Activated CD4-positive, alpha-beta T cell treated with anti-CD3 and anti-CD28 coated beads for 36 hours (primary cell): Measurements from ENCODE around the gene SDK2. TPM values are rescaled to one million over a fixed set of nuclear protein-coding genes. Genes with fewer than 3 reads are reported as not detected.

Experiments
- ATAC-seq: fragments of 200-7000 bp; cut with Tn5 transposase; one replicate; pipeline ENCODE4 v1.10.0; 2021; ENCODE audit warnings: mild to moderate bottlenecking, moderate library complexity
- CTCF ChIA-PET: fragments of 350-600 bp; sonication (Branson Sonifier 250); formaldehyde crosslinking; loops from one replicate; lab custom pipeline; 2021; ENCODE audit warnings: antibody characterized with exemption; lab: Charles Lee
- POLR2A ChIA-PET: fragments of 350-600 bp; sonication (Branson Sonifier 250); formaldehyde crosslinking; loops from one replicate; lab custom pipeline; 2021; ENCODE audit warnings: antibody characterized with exemption, inconsistent platforms; lab: Charles Lee
- DNase-seq: peaks from one replicate; pipeline ENCODE4 v3.0.0-alpha.2; 2020
- H3K27ac Mint-ChIP-seq: one replicate; pipeline ENCODE4 v1.8.0; 2021; ENCODE audit warnings: mixed read lengths
- H3K27me3 Mint-ChIP-seq: one replicate; pipeline ENCODE4 v1.8.0; 2021; ENCODE audit warnings: mixed read lengths
- H3K36me3 Mint-ChIP-seq: one replicate; pipeline ENCODE4 v1.8.0; 2021; ENCODE audit warnings: low read depth, mixed read lengths
- H3K4me1 Mint-ChIP-seq: one replicate; pipeline ENCODE4 v1.8.0; 2021; ENCODE audit warnings: mixed read lengths
- H3K4me3 Mint-ChIP-seq: one replicate; pipeline ENCODE4 v1.8.0; 2021; ENCODE audit warnings: mild to moderate bottlenecking, moderate library complexity, mixed read lengths
- H3K9me3 Mint-ChIP-seq: one replicate; pipeline ENCODE4 v1.8.0; 2021; ENCODE audit warnings: low read depth, mixed read lengths
- intact Hi-C, 2 experiments: fragments of 100-400 bp; cut with DNase I in 1 of 2; cut with micrococcal nuclease in 1 of 2; formaldehyde crosslinking; loops; one replicate each; pipeline versions ENCODE4 v1.14.2 to v1.15.1; 2022 to 2024; cut with DNase I, micrococcal nuclease
- total RNA-seq, 2 experiments: library from RNA; stranded (reverse); gene quantifications; one replicate each; pipeline ENCODE4 v1.2.3, GENCODE V29; 2021

Gene SDK2
- total RNA-seq, 2 experiments from 2014 or later = 0.23 to 0.27 TPM

GRCh38 chr17:73605444-73605843 is 38.8 kb downstream of the SDK2 start:
- Mint-ChIP-seq H3K27me3 (no peaks in the 10 kb centered on the region), H3K4me3 (no peak overlapping the region), H3K27ac (no peak overlapping the region), H3K4me1 (no peaks in the 10 kb centered on the region), H3K36me3 (no peaks in the 10 kb centered on the region), H3K9me3 (no peaks in the 10 kb centered on the region)
- ATAC-seq = no peak
- no peak for DNase-seq
- POLR2A ChIA-PET = no interaction called here
- CTCF ChIA-PET = no interaction called here
- intact Hi-C loops = no loop called here

DNA sequence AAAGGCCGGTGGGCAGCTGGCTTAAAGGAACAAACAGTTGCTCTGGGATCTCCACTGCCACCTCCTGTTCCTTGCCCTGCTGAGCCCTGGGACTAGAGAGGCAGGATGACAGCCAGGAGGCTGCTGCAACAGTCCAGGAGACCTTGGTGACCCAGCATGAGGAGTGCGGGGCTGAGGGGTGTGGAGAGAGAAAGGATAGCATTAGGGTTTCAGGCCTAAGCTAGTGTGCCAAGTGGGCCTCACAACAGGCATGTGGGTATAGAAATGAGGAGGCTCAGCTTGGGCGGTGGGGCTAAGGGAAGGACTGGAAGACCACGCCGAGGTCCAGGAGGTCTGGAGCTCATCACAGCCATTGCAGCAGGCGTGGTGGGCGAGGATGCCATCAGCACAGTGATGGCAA is 39.8 kb downstream of the SDK2 start:
- H3K4me3 Mint-ChIP-seq = no peak overlapping the region
- H3K36me3 Mint-ChIP-seq = no peaks in the 10 kb centered on the region
- no peaks in the 10 kb centered on the region for H3K4me1 Mint-ChIP-seq
- CTCF ChIA-PET = no interaction called here
- intact Hi-C loops = no loop called here
- POLR2A ChIA-PET = no interaction called here
- H3K27me3 Mint-ChIP-seq = no peaks in the 10 kb centered on the region
- DNase-seq (no peak), ATAC-seq (no peak)
- no peak overlapping the region for H3K27ac Mint-ChIP-seq
- H3K9me3 Mint-ChIP-seq = no peaks in the 10 kb centered on the region

- no peak for DNase-seq
Measured at GRCh38 chr17:73603971-73604370, 40.3 kb downstream of the SDK2 start.

DNA sequence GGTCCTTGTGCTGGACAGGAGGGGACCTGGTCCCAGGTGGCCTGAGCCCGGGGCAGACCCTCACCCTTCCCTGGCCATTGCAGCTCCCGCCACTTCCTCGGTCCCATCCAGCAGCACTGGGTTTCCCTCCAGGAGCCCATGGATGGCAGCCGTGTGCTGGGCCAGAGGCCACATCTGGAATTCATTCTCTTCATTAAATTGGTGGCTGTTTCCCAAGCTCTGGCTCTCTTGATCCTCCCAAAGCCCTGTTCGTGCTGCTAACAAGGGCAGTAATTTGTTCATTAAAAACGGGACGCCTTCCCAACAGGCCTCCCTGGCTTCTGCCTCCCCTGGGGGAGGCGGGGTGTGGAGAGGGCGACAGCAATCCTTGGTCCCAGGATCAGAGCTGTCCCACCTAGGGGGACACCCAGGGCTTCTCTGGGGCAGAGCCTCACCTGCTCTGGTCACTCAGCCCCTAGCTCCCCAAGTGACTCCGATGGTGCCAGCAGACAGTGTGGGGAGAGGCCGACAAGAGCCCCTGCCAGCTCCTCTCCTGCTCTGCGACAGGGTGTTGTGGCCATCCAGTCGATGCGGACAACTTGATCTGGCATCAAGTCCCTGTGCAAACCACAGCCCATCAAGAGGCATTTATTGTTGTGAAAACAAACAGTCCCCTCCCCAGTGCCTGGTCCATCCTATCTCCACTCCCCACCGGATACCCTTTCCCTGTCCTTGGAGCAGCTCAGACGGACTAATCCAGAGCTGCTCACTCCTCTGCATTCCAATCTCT is 44.0 kb downstream of the SDK2 start:
- Mint-ChIP-seq H3K36me3 (no peaks in the 10 kb centered on the region), H3K4me1 (peaks cover 2% of the 10 kb centered on the region), H3K9me3 (no peaks in the 10 kb centered on the region), H3K27ac (no peak overlapping the region), H3K4me3 (no peak overlapping the region), H3K27me3 (no peaks in the 10 kb centered on the region)
- POLR2A ChIA-PET = no interaction called here
- ATAC-seq = no peak
- CTCF ChIA-PET = no interaction called here
- intact Hi-C loops = no loop called here
- DNase-seq = no peak

More at GRCh38 chr17:73603971-73604370, 40.3 kb downstream of the SDK2 start:
- ATAC-seq = no peak
- no peak overlapping the region for H3K27ac Mint-ChIP-seq
- ChIA-PET CTCF (no interaction called here), POLR2A (no interaction called here)
- H3K4me3 Mint-ChIP-seq = no peak overlapping the region
- H3K4me1 Mint-ChIP-seq = no peaks in the 10 kb centered on the region
- H3K9me3 Mint-ChIP-seq = no peaks in the 10 kb centered on the region
- intact Hi-C loops = no loop called here
- H3K27me3 Mint-ChIP-seq = no peaks in the 10 kb centered on the region
- H3K36me3 Mint-ChIP-seq = no peaks in the 10 kb centered on the region

DNA sequence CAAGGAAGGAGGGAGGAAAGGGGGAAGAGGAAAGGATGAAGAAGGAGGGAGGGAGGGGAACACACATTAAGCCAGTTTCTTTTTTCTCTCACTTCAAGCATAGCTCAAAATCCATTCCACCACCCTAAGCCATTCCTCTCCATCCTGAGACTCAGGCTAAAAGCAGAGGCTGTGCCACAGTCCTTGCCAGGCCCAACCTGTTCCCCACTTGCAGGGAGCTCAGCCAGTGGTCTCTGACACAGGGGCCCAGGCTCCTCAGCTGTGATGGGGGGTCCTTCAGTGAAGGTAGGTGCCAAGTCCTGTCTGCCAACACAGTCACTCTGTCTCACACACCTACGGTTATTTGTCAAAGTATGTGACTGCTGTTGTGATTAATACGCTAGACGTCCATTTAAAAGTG is 44.6 kb downstream of the SDK2 start:
- POLR2A ChIA-PET = no interaction called here

DNA sequence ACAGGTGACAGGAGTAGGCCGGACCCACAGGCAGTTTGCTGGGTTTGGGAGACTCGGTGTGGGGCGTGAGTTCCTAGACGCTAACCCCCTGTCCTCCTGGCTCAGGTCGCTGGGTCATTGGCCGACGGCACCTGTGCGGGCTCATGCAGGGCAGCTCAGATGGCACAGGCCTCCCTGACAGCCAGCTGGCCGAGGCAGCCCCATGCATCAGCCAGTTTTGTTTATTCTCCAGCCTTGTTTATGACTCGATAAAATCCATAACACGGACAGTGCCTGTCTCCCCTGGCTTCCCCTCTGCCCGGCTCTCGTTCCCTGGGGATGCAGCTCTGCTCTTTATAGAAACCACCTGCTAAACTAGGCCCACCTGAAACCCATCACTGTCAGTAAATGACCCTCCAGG is 46.0 kb downstream of the SDK2 start:
- intact Hi-C loops = no loop called here
- no peak overlapping the region for H3K4me3 Mint-ChIP-seq
- ChIA-PET CTCF (interaction anchor here (0.6 kb wide), 1 partner anchor 29 kb away, joined by 3 read pairs; no protein-coding TSS in a partner anchor), POLR2A (no interaction called here)
- no peaks in the 10 kb centered on the region for H3K27me3 Mint-ChIP-seq
- DNase-seq = no peak
- ATAC-seq = no peak
- H3K36me3 Mint-ChIP-seq = no peaks in the 10 kb centered on the region
- H3K9me3 Mint-ChIP-seq = no peaks in the 10 kb centered on the region
- peaks cover 21% of the 10 kb centered on the region for H3K4me1 Mint-ChIP-seq
- no peak overlapping the region for H3K27ac Mint-ChIP-seq

More for the DNA sequence above, 44.6 kb downstream of the SDK2 start:
- DNase-seq (no peak), ATAC-seq (no peak)
- CTCF ChIA-PET = no interaction called here
- no peaks in the 10 kb centered on the region for H3K9me3 Mint-ChIP-seq
- no peaks in the 10 kb centered on the region for H3K36me3 Mint-ChIP-seq
- no peaks in the 10 kb centered on the region for H3K27me3 Mint-ChIP-seq
- no peak overlapping the region for H3K4me3 Mint-ChIP-seq
- H3K4me1 Mint-ChIP-seq = peaks cover 7% of the 10 kb centered on the region
- intact Hi-C loops = no loop called here
- no peak overlapping the region for H3K27ac Mint-ChIP-seq

DNA sequence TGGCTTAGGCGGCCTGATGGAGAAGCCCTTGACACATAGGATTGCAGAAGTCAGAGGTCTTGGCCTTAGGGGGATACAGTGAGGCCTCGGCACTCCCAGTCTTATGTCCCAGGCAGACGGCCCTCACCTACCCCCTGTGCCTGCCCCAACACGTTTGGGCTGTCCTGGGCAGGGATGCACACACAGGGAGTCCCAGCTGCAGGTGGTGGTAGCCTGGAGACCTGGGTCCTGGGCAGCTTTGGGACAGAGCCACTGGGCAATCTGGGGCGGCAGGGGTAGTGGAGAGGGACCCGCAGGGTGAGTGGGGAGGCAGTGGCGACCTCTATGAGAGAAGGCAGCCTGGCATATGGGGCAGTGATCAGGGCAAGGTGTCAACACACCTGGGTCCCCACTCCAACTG is 48.3 kb downstream of the SDK2 start:
- ChIA-PET CTCF (interaction anchor here (0.6 to 0.7 kb wide), 3 partner anchors 15 to 55 kb away, joined by 3 read pairs; no protein-coding TSS in a partner anchor), POLR2A (no interaction called here)
- ATAC-seq (no peak), DNase-seq (no peak)
- intact Hi-C loops = loop anchor here in 1 of 2 experiments (1.0 kb wide), 1 partner anchor 114 kb away; no protein-coding TSS in a partner anchor
- Mint-ChIP-seq H3K36me3 (no peaks in the 10 kb centered on the region), H3K27me3 (no peaks in the 10 kb centered on the region), H3K9me3 (no peaks in the 10 kb centered on the region), H3K27ac (no peak overlapping the region), H3K4me1 (peaks cover 43% of the 10 kb centered on the region), H3K4me3 (no peak overlapping the region)

DNA sequence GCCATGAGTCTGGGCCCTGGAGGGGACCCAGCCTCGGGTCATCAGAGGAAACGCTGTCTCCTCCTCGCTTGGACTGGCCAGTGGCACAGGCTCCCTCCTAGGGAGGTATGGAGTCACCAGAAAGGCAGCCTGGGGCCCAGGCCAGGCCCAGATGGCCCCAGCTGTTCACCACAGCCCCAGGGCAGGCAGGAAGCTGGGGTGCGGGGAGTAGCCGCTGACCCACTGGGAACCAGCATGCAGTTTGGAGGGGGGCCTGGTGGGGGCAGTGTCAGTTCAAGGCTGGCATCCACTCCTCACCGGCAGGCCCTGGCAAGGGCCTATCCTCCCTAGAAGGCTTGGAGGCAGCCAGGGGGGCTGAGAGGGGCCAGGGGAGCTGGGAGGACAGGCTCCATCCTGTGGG is 48.8 kb downstream of the SDK2 start:
- Mint-ChIP-seq H3K9me3 (no peaks in the 10 kb centered on the region), H3K27ac (no peak overlapping the region), H3K36me3 (no peaks in the 10 kb centered on the region), H3K4me3 (no peak overlapping the region), H3K4me1 (peaks cover 45% of the 10 kb centered on the region), H3K27me3 (no peaks in the 10 kb centered on the region)
- peak; percentile 70 for DNase-seq
- ATAC-seq = peak; percentile 36
- POLR2A ChIA-PET = no interaction called here
- intact Hi-C loops = loop anchor here in 1 of 2 experiments (1.0 kb wide), 1 partner anchor 115 kb away; no protein-coding TSS in a partner anchor
- CTCF ChIA-PET = no interaction called here

DNA sequence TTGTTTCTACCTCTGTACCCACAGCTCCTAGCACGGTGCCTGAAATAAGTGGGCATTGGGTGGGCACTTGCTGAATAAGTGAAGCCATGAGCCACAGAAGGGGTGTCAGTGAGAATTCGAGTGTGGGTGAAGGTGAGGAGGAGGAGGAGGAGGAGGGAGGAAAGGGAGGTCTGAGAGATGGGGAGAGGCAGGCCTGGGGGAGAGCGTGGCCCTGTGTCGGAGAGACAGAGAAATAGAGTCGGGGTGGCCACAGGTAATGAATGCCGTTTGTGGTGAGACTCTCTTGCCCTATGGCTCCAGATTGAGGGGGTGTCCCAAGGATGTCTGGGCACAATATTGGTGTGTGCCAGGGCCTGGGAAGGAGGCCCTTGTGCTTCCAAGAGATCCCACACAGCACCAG is 49.2 kb downstream of the SDK2 start:
- Mint-ChIP-seq H3K9me3 (no peaks in the 10 kb centered on the region), H3K27ac (no peak overlapping the region), H3K27me3 (no peaks in the 10 kb centered on the region), H3K4me3 (no peak overlapping the region), H3K36me3 (no peaks in the 10 kb centered on the region), H3K4me1 (peaks cover 48% of the 10 kb centered on the region)
- CTCF ChIA-PET = no interaction called here
- ATAC-seq (no peak), DNase-seq (no peak)
- POLR2A ChIA-PET = no interaction called here
- intact Hi-C loops = loop anchor here in 1 of 2 experiments (1.0 kb wide), 1 partner anchor 115 kb away; no protein-coding TSS in a partner anchor

DNA sequence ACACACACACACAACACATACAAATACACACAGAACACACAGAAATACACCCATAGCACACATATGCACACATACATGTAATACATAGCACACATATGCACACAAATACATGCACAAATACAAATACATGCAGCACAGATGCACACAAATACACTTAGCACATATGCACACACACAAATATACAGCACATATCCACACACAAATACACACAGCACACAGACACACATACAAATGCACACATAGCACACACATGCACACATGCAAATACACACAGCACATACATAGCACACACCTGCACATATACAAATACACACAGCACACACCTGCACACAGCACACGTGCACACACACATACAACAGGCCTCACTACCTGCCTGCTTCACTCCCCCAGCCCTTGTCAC is 49.6 kb downstream of the SDK2 start:
- intact Hi-C loops = no loop called here
- DNase-seq (no peak), ATAC-seq (no peak)
- Mint-ChIP-seq H3K27ac (no peak overlapping the region), H3K27me3 (no peaks in the 10 kb centered on the region), H3K4me1 (peaks cover 53% of the 10 kb centered on the region), H3K4me3 (no peak overlapping the region), H3K9me3 (no peaks in the 10 kb centered on the region), H3K36me3 (no peaks in the 10 kb centered on the region)
- POLR2A ChIA-PET = no interaction called here
- CTCF ChIA-PET = no interaction called here

- CTCF ChIA-PET = interaction anchor here (0.7 kb wide), 1 partner anchor 364 kb away, joined by 4 read pairs; no protein-coding TSS in a partner anchor
- H3K27me3 Mint-ChIP-seq = no peaks in the 10 kb centered on the region
- DNase-seq (no peak), ATAC-seq (no peak)
- H3K36me3 Mint-ChIP-seq = no peaks in the 10 kb centered on the region
- H3K4me1 Mint-ChIP-seq = peaks cover 57% of the 10 kb centered on the region
- H3K4me3 Mint-ChIP-seq = no peak overlapping the region
- no peak overlapping the region for H3K27ac Mint-ChIP-seq
- H3K9me3 Mint-ChIP-seq = no peaks in the 10 kb centered on the region
- intact Hi-C loops = no loop called here
- POLR2A ChIA-PET = no interaction called here
Measured at GRCh38 chr17:73594025-73594424, 50.2 kb downstream of the SDK2 start.
